H9 (cell line): ENCODE measurements around the gene CPNE2. TPM values are rescaled to one million over a fixed set of nuclear protein-coding genes. Genes with fewer than 3 reads are reported as not detected.

Experiments used
- DNase-seq: peaks from one replicate; pipeline ENCODE4 v3.0.0-alpha.2; 2017
- H2AFZ ChIP-seq: one replicate; pipeline ENCODE4 v1.6.1; 2013; ENCODE audit warnings: mild to moderate bottlenecking, low read length, control low read depth, moderate library complexity
- H2AK5ac ChIP-seq: 2 replicates; pipeline ENCODE4 v1.6.1; 2013; ENCODE audit warnings: low read length, control low read depth, mixed read lengths; ENCODE audit not compliant: insufficient read length
- H2BK120ac ChIP-seq: one replicate; pipeline ENCODE4 v1.6.1; 2013; ENCODE audit warnings: low read depth, mild to moderate bottlenecking, low read length, control low read depth, inconsistent platforms; ENCODE audit not compliant: poor library complexity, severe bottlenecking
- H2BK12ac ChIP-seq: 2 replicates; pipeline ENCODE4 v1.6.1; 2013; ENCODE audit warnings: low read length, control low read depth, mixed read lengths, low read depth; ENCODE audit not compliant: insufficient read length
- H2BK15ac ChIP-seq: 2 replicates; pipeline ENCODE4 v1.6.1; 2013; ENCODE audit warnings: low read depth, low read length, control low read depth
- H2BK20ac ChIP-seq: one replicate; pipeline ENCODE4 v1.6.1; 2013; ENCODE audit warnings: low read depth, mild to moderate bottlenecking, low read length, control low read depth, inconsistent platforms; ENCODE audit not compliant: poor library complexity, severe bottlenecking
- H2BK5ac ChIP-seq: 2 replicates; pipeline ENCODE4 v1.6.1; 2013; ENCODE audit warnings: low read length, control low read depth, mixed read lengths; ENCODE audit not compliant: insufficient read length
- H3K14ac ChIP-seq: 2 replicates; pipeline ENCODE4 v1.6.1; 2013; ENCODE audit warnings: low read length, control low read depth; ENCODE audit not compliant: insufficient read depth
- H3K18ac ChIP-seq: 2 replicates; pipeline ENCODE4 v1.6.1; 2013; ENCODE audit warnings: low read depth, mild to moderate bottlenecking, mixed read lengths, low read length, control low read depth; ENCODE audit not compliant: insufficient read length
- H3K23ac ChIP-seq: 2 replicates; pipeline ENCODE4 v1.6.1; 2013; ENCODE audit warnings: low read length, control low read depth, mixed read lengths, low read depth; ENCODE audit not compliant: insufficient read length
- H3K23me2 ChIP-seq: 2 replicates; pipeline ENCODE4 v1.6.1; 2013; ENCODE audit warnings: low read depth, mild to moderate bottlenecking, mixed read lengths, low read length, control low read depth; ENCODE audit not compliant: insufficient read length, poor library complexity, severe bottlenecking
- H3K27ac ChIP-seq: 2 replicates; pipeline ENCODE4 v1.5.1; 2013; ENCODE audit warnings: low read length, control low read depth, mixed read lengths, low read depth; ENCODE audit not compliant: insufficient read length
- H3K27me3 ChIP-seq: 2 replicates; pipeline ENCODE4 v1.6.1; 2013; ENCODE audit warnings: low read length, control low read depth, inconsistent platforms; ENCODE audit not compliant: insufficient read depth
- H3K4ac ChIP-seq: 2 replicates; pipeline ENCODE4 v1.6.1; 2013; ENCODE audit warnings: low read depth, mild to moderate bottlenecking, control low read depth, inconsistent platforms, low read length, moderate library complexity
- H3K4me1 ChIP-seq: 2 replicates; pipeline ENCODE4 v1.6.1; 2013; ENCODE audit warnings: low read length, control low read depth, inconsistent platforms; ENCODE audit not compliant: insufficient read depth
- H3K4me2 ChIP-seq: 2 replicates; pipeline ENCODE4 v1.6.1; 2013; ENCODE audit warnings: low read length, control low read depth, mixed read lengths; ENCODE audit not compliant: insufficient read length, insufficient read depth
- H3K56ac ChIP-seq: 2 replicates; pipeline ENCODE4 v1.6.1; 2013; ENCODE audit warnings: low read depth, mild to moderate bottlenecking, mixed read lengths, low read length, control low read depth; ENCODE audit not compliant: insufficient read length
- H3K79me1 ChIP-seq: 2 replicates; pipeline ENCODE4 v1.6.1; 2013; ENCODE audit warnings: low read depth, mild to moderate bottlenecking, moderate library complexity, low read length, control low read depth, inconsistent platforms; ENCODE audit not compliant: insufficient read depth, poor library complexity, severe bottlenecking
- H3K79me2 ChIP-seq: 2 replicates; pipeline ENCODE4 v1.6.1; 2013; ENCODE audit warnings: low read length, control low read depth, inconsistent platforms; ENCODE audit not compliant: insufficient read depth
- H3K9ac ChIP-seq: 2 replicates; pipeline ENCODE4 v1.6.1; 2013; ENCODE audit warnings: low read length, control low read depth, mixed read lengths; ENCODE audit not compliant: insufficient read length; ENCODE audit errors: extremely low read depth
- H3K9me3 ChIP-seq: one replicate; pipeline ENCODE4 v1.6.1; 2013; ENCODE audit warnings: low read depth, low read length, inconsistent platforms; ENCODE audit not compliant: control insufficient read depth
- H3T11ph ChIP-seq: one replicate; pipeline ENCODE4 v1.6.1; 2013; ENCODE audit warnings: mild to moderate bottlenecking, low read length, control low read depth, inconsistent platforms
- H4K20me1 ChIP-seq: one replicate; pipeline ENCODE4 v1.6.1; 2013; ENCODE audit not compliant: control insufficient read depth, insufficient read length, insufficient read depth
- H4K5ac ChIP-seq: 2 replicates; pipeline ENCODE4 v1.6.1; 2013; ENCODE audit warnings: low read depth, mild to moderate bottlenecking, mixed read lengths, low read length, control low read depth; ENCODE audit not compliant: insufficient read length
- H4K8ac ChIP-seq: replicated peaks from 2 replicates; pipeline ENCODE4 v1.6.1; 2013; ENCODE audit warnings: low read length, control low read depth, mixed read lengths, low read depth; ENCODE audit not compliant: insufficient read length
- H4K91ac ChIP-seq: 2 replicates; pipeline ENCODE4 v1.6.1; 2013; ENCODE audit warnings: low read depth, mild to moderate bottlenecking, moderate library complexity, mixed read lengths, low read length, control low read depth; ENCODE audit not compliant: insufficient read length
- H3K27ac Mint-ChIP-seq, 3 experiments: 2 replicates in 2 of 3; 3 replicates in 1 of 3; pipeline ENCODE4 v1.8.0; 2020 to 2021; ENCODE audit warnings: mixed read lengths in 3 of 3, mild to moderate bottlenecking in 1 of 3, moderate library complexity in 1 of 3
- H3K27me3 Mint-ChIP-seq: 2 replicates; pipeline ENCODE4 v1.8.0; 2021; ENCODE audit warnings: low read depth, mild to moderate bottlenecking, moderate library complexity, mixed read lengths
- H3K36me3 Mint-ChIP-seq, 3 experiments: 2 replicates in 2 of 3; 3 replicates in 1 of 3; pipeline ENCODE4 v1.8.0; 2020 to 2021; ENCODE audit warnings: low read depth in 3 of 3, mixed read lengths in 3 of 3; ENCODE audit not compliant: insufficient read depth in 1 of 3
- H3K4me1 Mint-ChIP-seq, 2 experiments: 2 replicates each; pipeline ENCODE4 v1.8.0; 2020; ENCODE audit warnings: mixed read lengths in 2 of 2
- H3K4me3 Mint-ChIP-seq, 2 experiments: 2 replicates in 1 of 2; 3 replicates in 1 of 2; pipeline ENCODE4 v1.8.0; 2020 to 2021; ENCODE audit warnings: mild to moderate bottlenecking in 2 of 2, mixed read lengths in 2 of 2, moderate library complexity in 1 of 2
- H3K9me3 Mint-ChIP-seq, 2 experiments: 2 replicates in 1 of 2; 3 replicates in 1 of 2; pipeline ENCODE4 v1.8.0; 2020; ENCODE audit warnings: mild to moderate bottlenecking in 2 of 2, mixed read lengths in 2 of 2, moderate library complexity in 1 of 2
- CTCF ChIP-seq: fragments of 200-600 bp; sonication (generic); conservative IDR thresholded peaks from 3 replicates; pipeline ENCODE4 v1.8.0; 2021; ENCODE audit warnings: antibody characterized with exemption, mild to moderate bottlenecking
- WGBS: extraction: QIAGEN DNeasy Blood & Tissue Kit; methylation state at CpG from one replicate; pipeline ENCODE4 v1.1.7; 2013; ENCODE audit warnings: missing lambda C conversion rate, low lambda C conversion rate, mixed read lengths; ENCODE audit not compliant: insufficient read length; ENCODE audit errors: extremely low coverage; 5-methylcytosine and 5-hydroxymethylcytosine counted together
- total RNA-seq: library from RNA; stranded (reverse); gene quantifications from 2 replicates; pipeline ENCODE4 v1.2.1, GENCODE V29; 2021

Gene CPNE2
- total RNA-seq, 1 experiment from 2014 or later = 8.0 TPM

- H2AK5ac ChIP-seq = no peak overlapping the region
- peak overlapping the region in 1 of 3 experiments; percentile 57; a peak in 2 of 7 replicates for H3K27ac Mint-ChIP-seq
- no peak overlapping the region for H3K14ac ChIP-seq
- no peak overlapping the region for H3K23ac ChIP-seq
- no peaks in the 10 kb centered on the region for H3K9me3 Mint-ChIP-seq
- H3K36me3 Mint-ChIP-seq = peaks cover 13 to 22% (median 18%) of the 10 kb centered on the region in 3 experiments
- no peak overlapping the region for H2BK5ac ChIP-seq
- no peak overlapping the region for H2AFZ ChIP-seq
- H2BK120ac ChIP-seq = no peak overlapping the region
- DNase-seq = no peak
- H3K27me3 ChIP-seq = no peaks in the 10 kb centered on the region
- no peak overlapping the region for H3K4ac ChIP-seq
- no peak overlapping the region for H2BK15ac ChIP-seq
- no peaks in the 10 kb centered on the region for H3K79me2 ChIP-seq
- H3K4me2 ChIP-seq = no peak overlapping the region
- no peak overlapping the region for H3K4me3 Mint-ChIP-seq
- H3K23me2 ChIP-seq = no peaks in the 10 kb centered on the region
- no peaks in the 10 kb centered on the region for H4K20me1 ChIP-seq
- H4K5ac ChIP-seq = no peak overlapping the region
- no peak overlapping the region for H3K56ac ChIP-seq
- no CpG with 5 or more reads among the region's 10 CpGs for WGBS
- H3K18ac ChIP-seq = no peak overlapping the region
- no peak overlapping the region for H3T11ph ChIP-seq
- H3K4me1 Mint-ChIP-seq = peaks cover 57 to 59% of the 10 kb centered on the region in 2 experiments
- H4K91ac ChIP-seq = no peak overlapping the region
- peaks cover 23% of the 10 kb centered on the region; the same call in 1 of the 2 replicates for H3K4me1 ChIP-seq
- no peak overlapping the region for H2BK12ac ChIP-seq
- no peak overlapping the region for H3K9ac ChIP-seq
- H3K27ac ChIP-seq = no peak overlapping the region
- no peaks in the 10 kb centered on the region; the same call in 1 of the 2 replicates for H3K27me3 Mint-ChIP-seq
- H3K9me3 ChIP-seq = no peaks in the 10 kb centered on the region
- H3K79me1 ChIP-seq = no peaks in the 10 kb centered on the region
- H4K8ac ChIP-seq = no peak overlapping the region
- TF ChIP-seq CTCF = no peak
- H2BK20ac ChIP-seq = no peak overlapping the region
Measured at GRCh38 chr16:57149391-57149790, 57.0 kb downstream of the CPNE2 start.
